Ishikawa (cell line): ENCODE measurements around the gene CBLN2.

Experiments used
- CREB1 ChIP-seq: IDR thresholded peaks from 2 replicates; pipeline ENCODE4 v1.6.1; 2012; ENCODE audit warnings: low read depth
- RAD21 ChIP-seq: IDR thresholded peaks from 2 replicates; pipeline ENCODE4 v1.6.1; 2012; ENCODE audit warnings: low read depth
- TCF12 ChIP-seq: IDR thresholded peaks from 2 replicates; pipeline ENCODE4 v1.6.1; 2012; ENCODE audit warnings: low read depth

DNA sequence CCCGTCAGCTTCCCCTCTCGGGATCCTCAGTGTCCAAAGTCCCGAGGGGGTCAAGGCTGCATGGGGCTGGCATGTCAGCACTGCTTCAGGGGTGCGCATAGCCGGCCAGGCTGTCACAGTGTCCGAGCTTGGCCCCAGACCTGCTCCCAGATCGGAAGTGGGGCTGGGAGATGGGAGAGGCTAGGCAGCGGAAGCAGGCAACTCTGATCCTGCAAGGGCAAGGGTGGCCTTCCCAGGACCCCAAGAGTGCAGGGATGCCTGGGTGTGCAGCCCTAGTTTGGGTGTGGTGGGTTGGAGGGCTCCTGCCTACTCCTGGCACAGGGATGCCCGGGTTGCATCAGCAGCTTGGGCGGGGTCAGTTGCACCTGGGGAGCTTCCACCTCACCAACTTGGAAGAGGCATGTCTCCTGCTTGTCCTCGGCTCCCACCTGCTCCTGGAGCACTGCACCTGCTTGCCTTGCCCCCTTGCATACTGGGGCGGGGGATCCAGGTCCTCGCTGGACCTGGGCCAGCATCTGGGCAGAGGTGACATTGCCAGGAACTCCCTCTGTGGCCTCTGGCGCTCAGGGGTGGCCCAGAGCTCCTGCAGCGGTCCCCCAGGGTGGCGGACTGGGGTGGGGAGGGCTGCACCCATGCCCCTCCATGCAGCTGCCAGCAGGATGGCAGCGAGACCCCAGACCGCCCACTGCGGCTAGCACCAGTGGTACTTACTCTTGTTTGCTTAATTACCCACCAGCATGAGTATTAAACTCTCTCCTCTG, 41.3 kb downstream of the CBLN2 start:
- no peak for TF ChIP-seq RAD21
- no peak for TF ChIP-seq CREB1
- TF ChIP-seq TCF12, result no peak
